Measurements from ENCODE around the gene SETD7.

Gene SETD7

DNA sequence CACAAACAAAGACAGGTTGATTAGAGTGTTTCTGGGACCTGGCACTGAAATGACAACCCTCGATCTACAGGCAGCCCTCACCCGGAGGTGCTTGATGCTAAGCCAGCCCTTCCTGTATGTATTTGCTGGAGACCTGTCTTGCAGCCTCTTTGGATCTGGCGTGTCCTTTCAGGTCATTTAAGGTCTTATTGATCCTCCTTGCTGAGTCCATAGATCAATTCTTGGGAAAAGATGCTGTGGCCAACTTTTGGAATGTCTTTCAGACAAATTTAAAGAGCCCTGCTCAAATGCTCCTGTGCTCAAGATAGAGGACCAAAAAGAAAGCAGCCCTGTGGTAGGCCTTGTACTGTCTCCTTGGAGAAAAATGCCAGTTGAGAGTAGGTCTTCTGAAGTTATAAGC lies 6.8 kb upstream of the SETD7 start:
- H3K4me3 ChIP-seq (replicated peaks; ENCODE audit: low read depth, low read length): no peak overlapping the region
- DNase-seq (ENCODE audit: extremely low read depth, low read depth): no peak
- TF ChIP-seq, protein P1, sequence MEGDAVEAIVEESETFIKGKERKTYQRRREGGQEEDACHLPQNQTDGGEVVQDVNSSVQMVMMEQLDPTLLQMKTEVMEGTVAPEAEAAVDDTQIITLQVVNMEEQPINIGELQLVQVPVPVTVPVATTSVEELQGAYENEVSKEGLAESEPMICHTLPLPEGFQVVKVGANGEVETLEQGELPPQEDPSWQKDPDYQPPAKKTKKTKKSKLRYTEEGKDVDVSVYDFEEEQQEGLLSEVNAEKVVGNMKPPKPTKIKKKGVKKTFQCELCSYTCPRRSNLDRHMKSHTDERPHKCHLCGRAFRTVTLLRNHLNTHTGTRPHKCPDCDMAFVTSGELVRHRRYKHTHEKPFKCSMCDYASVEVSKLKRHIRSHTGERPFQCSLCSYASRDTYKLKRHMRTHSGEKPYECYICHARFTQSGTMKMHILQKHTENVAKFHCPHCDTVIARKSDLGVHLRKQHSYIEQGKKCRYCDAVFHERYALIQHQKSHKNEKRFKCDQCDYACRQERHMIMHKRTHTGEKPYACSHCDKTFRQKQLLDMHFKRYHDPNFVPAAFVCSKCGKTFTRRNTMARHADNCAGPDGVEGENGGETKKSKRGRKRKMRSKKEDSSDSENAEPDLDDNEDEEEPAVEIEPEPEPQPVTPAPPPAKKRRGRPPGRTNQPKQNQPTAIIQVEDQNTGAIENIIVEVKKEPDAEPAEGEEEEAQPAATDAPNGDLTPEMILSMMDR (IDR thresholded peaks at IDR 0.05; ENCODE audit: low read depth, low read length, missing control alignments): no peak

DNA sequence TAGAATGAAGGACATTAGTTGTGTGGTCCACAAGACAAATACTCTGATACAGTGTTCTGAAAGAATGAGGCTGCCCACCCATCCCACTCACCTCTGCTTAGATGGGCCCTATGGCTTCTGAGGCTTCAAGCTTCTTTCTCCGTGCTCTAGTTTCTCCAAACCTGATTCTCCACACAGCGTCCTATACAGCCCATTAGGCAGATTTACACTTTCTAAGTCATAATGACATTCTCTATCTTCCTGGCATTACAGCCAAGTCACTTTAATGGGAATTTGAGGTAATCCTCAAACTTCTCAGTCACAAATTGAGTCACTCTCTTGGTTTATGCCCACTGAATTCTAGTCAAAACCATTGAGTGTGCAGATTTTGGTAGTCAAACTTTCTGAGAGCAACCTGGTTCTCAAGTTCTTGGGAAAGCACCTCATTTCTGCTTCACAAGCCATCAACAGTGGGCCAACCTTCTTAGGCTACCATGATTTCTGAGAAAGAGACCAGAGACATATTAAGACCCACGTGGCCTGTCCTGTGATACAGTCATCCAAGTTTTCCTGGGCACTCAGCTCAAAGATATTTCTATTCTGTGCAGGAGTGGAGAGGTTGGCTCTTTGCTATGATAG lies 6.2 kb upstream of the SETD7 start:
- H3K4me3 ChIP-seq (replicated peaks; ENCODE audit: low read depth, low read length): no peak overlapping the region
- DNase-seq (ENCODE audit: extremely low read depth, low read depth): no peak
- TF ChIP-seq, protein P1 (IDR thresholded peaks at IDR 0.05; ENCODE audit: low read depth, low read length, missing control alignments): no peak

DNA sequence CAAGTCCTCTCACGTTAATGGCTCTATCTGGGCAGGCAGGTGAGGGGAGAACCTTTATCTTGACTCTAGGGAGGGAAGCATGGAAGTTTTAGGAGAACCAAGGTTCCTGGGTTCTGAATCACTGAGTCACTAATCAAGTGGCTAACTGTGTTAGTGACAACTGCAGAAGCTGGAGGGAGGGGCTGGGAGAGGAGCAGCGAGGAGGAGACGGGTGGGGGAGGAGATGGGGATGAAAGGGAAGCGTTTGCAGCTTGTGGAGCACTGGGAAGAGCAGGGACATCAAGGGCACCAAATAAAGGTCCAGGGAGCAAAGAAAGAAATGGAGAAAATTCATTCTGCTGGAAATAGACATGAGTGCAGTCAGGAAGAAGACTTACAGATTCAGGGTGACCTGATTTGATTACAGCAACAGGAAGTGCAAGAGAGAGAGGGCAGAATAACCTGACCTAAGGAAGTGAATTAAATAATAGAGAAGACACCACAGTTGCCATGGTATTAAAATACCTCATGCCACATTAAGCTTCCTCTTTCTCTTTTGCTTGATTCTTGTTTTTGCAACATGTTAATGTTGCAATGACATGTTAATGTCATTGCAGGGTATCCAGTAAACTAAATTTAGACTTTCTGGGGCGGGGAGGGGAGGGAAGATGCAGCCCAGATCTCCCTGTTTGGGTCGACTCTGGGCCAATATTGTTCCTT lies 4.5 kb upstream of the SETD7 start:
- no peak overlapping the region for H3K4me3 ChIP-seq (replicated peaks; ENCODE audit: low read depth, low read length)
- TF ChIP-seq, protein P1 (IDR thresholded peaks at IDR 0.05; ENCODE audit: low read depth, low read length, missing control alignments): no peak
- DNase-seq (ENCODE audit: extremely low read depth, low read depth): no peak

DNA sequence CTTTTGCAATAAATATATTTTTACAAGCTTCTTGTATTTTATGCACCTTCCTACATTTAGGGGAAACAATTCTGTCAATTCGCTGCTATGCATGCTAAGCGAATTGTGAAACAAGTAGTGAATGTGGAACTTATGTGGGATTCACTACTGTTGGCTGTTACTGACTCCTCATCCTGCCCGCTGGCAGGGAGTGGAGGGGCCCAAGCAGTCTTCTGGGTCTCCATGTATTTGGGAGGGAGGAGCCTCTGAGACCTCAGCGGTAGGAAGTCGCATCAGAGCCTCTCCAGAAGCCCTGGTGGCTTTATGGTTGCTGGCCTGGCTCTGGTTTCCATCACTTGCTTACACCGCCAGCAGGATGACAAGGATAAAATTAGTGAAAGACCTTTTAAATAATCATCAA lies 3.7 kb upstream of the SETD7 start:
- H3K4me3 ChIP-seq (replicated peaks; ENCODE audit: low read depth, low read length): no peak overlapping the region
- TF ChIP-seq, protein P1 (IDR thresholded peaks at IDR 0.05; ENCODE audit: low read depth, low read length, missing control alignments): no peak
- DNase-seq (ENCODE audit: extremely low read depth, low read depth): no peak

DNA sequence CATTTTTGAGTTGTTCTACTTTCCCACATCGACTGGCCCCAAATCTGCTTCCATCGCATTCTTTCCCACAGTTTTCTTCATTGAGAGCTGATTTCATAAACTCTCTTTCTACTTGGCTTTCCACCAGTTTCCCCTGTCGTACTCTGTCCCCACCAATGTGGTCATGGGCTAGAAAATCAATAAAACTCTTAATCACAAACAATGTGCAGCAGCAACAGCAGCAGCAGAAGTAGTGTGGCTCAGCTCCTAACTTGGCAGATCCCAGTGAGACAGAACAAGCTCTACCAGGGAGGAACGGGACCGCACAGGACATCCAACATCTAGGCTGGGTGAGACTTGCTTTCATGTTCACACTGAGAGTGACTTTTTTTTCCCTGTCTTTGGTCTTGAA lies 3.1 kb upstream of the SETD7 start:
- DNase-seq (ENCODE audit: extremely low read depth, low read depth): no peak
- H3K4me3 ChIP-seq (replicated peaks; ENCODE audit: low read depth, low read length): no peak overlapping the region
- TF ChIP-seq, protein P1 (IDR thresholded peaks at IDR 0.05; ENCODE audit: low read depth, low read length, missing control alignments): no peak

DNA sequence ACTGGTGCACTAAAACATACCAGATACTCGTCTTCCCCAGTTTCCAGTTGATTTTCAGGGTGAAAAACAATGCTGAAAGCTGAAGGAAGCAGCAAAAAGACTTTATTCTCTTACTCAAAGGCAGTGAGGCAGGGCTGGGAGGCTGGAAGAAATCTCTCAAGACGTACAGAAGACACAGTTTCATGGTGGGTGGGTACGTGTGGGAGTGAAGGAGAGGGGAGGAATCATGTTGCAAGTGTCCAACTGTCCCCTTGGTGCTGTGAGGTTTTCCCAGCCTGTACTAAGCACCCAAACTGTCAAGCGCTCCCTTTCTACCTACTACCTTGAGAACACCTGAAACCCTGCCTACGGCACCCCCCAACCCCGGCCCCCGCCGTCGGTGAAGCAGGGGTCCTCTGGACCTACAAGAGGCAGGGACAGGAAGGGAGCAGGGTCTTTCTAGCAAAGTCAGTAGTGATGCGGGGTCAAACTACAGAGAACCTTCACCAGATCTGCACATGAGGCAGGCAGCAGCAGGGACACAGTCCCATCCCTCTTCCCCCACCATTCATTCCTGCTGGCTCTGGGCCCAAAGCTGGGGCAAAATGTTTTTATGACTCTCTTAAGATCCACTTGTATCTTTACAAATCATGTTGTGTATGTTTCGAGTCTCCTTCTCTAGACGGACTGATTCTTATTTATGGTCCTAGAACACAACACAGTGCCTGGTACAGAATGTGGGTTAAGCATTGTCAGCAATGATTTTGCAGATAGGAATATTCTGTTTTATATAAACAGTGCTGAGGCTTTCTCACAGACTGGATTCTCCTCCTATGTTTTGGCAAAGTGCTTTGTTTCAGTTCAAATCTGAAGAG lies 2.4 kb upstream of the SETD7 start:
- no peak for DNase-seq (ENCODE audit: extremely low read depth, low read depth)
- H3K4me3 ChIP-seq (replicated peaks; ENCODE audit: low read depth, low read length): no peak overlapping the region
- TF ChIP-seq, protein P1 (IDR thresholded peaks at IDR 0.05; ENCODE audit: low read depth, low read length, missing control alignments): no peak

Measured in HFF-Myc (cell line).